GM18505 (cell line): ENCODE data around the gene TBX10.
"Not testable (repeated sequence)": the region's sequence is repeated elsewhere in the genome, so short reads cannot be mapped to it uniquely, and the experiment has no call there.

Experiments used
- ATAC-seq: cut with Tn5 transposase; IDR thresholded peaks from one replicate; pipeline ENCODE4 v1.9.1; 2021; ENCODE audit not compliant: unreplicated experiment
- POLR2A ChIP-seq: IDR thresholded peaks from 4 replicates; pipeline ENCODE4 v1.6.1; 2011; ENCODE audit warnings: borderline replicate concordance; ENCODE audit not compliant: insufficient read depth, insufficient read length; ENCODE audit errors: extremely low read depth

The TBX10 gene

GRCh38 chr11:67668192-67668551, 28.6 kb upstream of the TBX10 start:
- no peak for TF ChIP-seq POLR2A
- ATAC-seq, result no peak

GRCh38 chr11:67667490-67668191, 28.1 kb upstream of the TBX10 start:
- no peak for ATAC-seq
- TF ChIP-seq POLR2A, result no peak

GRCh38 chr11:67666676-67667489, 27.3 kb upstream of the TBX10 start:
- no peak for TF ChIP-seq POLR2A
- ATAC-seq, result no peak

- no peak for ATAC-seq
- no peak for TF ChIP-seq POLR2A
These were observed 26.7 kb upstream of the TBX10 start for GRCh38 chr11:67666303-67666645.

GRCh38 chr11:67665541-67666302, 26.2 kb upstream of the TBX10 start:
- ATAC-seq, result no peak

GRCh38 chr11:67664696-67665540, 25.4 kb upstream of the TBX10 start:
- no peak for ATAC-seq
- no peak for TF ChIP-seq POLR2A

More at GRCh38 chr11:67665541-67666302, 26.2 kb upstream of the TBX10 start:
- no peak for TF ChIP-seq POLR2A

GRCh38 chr11:67664213-67664585, 24.6 kb upstream of the TBX10 start:
- ATAC-seq, result no peak
- TF ChIP-seq POLR2A, result no peak

GRCh38 chr11:67663532-67664212, 24.1 kb upstream of the TBX10 start:
- no peak for ATAC-seq
- TF ChIP-seq POLR2A, result no peak

GRCh38 chr11:67662835-67663531, 23.4 kb upstream of the TBX10 start:
- ATAC-seq, result no peak
- TF ChIP-seq POLR2A, result no peak

GRCh38 chr11:67662142-67662834, 22.7 kb upstream of the TBX10 start:
- no peak for ATAC-seq
- no peak for TF ChIP-seq POLR2A

GRCh38 chr11:67660752-67661151, 21.2 kb upstream of the TBX10 start:
- ATAC-seq, result not testable (repeated sequence)

- ATAC-seq, result not testable (repeated sequence)
These were observed 20.1 kb upstream of the TBX10 start for GRCh38 chr11:67659651-67660165.
